Panc1 (cell line): ENCODE data around the gene ZNF462.

Source experiments
- POLR2AphosphoS5 ChIP-seq: IDR thresholded peaks from 2 replicates; pipeline ENCODE4 v1.6.1; 2012; ENCODE audit warnings: mild to moderate bottlenecking, low read depth, low read length, moderate library complexity
- SIN3A ChIP-seq: IDR thresholded peaks from 2 replicates; pipeline ENCODE4 v1.6.1; 2012; ENCODE audit warnings: low read depth, mild to moderate bottlenecking, low read length, moderate library complexity, borderline replicate concordance; ENCODE audit not compliant: insufficient read depth
- TF ChIP-seq, protein P1 (sequence below): fragments of 450-650 bp; IDR thresholded peaks from 2 replicates; pipeline ENCODE4 v1.5.1; 2017; ENCODE audit warnings: mild to moderate bottlenecking
- TF ChIP-seq, protein P2 (sequence below), 2 experiments: IDR thresholded peaks; 2 replicates each; pipeline ENCODE4 v1.6.1; 2011 to 2012; ENCODE audit warnings: low read depth in 2 of 2, control low read depth in 1 of 2, low read length in 1 of 2, mild to moderate bottlenecking in 1 of 2, moderate library complexity in 1 of 2; ENCODE audit not compliant: insufficient read depth in 1 of 2

DNA sequence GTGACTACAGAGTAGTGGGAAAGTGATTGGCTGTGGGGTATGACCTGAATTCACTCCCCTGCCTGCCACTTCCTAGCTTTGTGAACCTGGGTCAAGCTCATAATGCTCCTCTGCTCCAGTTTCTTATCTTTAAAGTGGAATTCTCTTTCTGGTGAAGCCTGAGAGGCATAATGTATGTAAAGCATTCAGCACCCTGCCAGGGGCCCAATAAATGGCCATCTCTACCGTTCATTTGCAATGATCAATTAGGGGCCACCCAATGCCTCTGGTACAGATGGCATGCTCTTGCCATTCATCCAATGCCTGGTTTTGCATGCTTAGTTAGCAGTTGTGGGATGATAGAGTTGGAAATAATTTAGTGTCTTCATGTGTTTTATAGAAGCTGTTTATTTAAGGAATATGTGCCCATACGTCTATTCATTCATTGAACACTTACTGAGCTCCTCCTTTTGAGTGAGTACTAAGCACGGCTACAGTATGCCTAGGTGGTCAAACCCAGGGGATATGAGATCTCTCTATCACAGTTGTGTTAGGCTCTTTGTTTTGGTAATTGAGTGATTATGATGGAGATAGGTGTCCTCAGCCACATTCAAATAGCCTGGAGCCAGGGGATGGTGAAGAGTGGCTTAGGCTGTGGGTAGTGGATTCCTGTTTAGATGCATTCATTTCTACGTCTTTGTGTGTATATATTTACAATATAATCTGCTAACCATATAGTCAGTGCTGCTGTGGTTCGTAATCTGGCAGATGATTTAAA, 15.3 kb downstream of the ZNF462 start:
- TF ChIP-seq, protein P1, sequence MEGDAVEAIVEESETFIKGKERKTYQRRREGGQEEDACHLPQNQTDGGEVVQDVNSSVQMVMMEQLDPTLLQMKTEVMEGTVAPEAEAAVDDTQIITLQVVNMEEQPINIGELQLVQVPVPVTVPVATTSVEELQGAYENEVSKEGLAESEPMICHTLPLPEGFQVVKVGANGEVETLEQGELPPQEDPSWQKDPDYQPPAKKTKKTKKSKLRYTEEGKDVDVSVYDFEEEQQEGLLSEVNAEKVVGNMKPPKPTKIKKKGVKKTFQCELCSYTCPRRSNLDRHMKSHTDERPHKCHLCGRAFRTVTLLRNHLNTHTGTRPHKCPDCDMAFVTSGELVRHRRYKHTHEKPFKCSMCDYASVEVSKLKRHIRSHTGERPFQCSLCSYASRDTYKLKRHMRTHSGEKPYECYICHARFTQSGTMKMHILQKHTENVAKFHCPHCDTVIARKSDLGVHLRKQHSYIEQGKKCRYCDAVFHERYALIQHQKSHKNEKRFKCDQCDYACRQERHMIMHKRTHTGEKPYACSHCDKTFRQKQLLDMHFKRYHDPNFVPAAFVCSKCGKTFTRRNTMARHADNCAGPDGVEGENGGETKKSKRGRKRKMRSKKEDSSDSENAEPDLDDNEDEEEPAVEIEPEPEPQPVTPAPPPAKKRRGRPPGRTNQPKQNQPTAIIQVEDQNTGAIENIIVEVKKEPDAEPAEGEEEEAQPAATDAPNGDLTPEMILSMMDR, result no peak
- no peak for TF ChIP-seq POLR2AphosphoS5
- TF ChIP-seq, protein P2, sequence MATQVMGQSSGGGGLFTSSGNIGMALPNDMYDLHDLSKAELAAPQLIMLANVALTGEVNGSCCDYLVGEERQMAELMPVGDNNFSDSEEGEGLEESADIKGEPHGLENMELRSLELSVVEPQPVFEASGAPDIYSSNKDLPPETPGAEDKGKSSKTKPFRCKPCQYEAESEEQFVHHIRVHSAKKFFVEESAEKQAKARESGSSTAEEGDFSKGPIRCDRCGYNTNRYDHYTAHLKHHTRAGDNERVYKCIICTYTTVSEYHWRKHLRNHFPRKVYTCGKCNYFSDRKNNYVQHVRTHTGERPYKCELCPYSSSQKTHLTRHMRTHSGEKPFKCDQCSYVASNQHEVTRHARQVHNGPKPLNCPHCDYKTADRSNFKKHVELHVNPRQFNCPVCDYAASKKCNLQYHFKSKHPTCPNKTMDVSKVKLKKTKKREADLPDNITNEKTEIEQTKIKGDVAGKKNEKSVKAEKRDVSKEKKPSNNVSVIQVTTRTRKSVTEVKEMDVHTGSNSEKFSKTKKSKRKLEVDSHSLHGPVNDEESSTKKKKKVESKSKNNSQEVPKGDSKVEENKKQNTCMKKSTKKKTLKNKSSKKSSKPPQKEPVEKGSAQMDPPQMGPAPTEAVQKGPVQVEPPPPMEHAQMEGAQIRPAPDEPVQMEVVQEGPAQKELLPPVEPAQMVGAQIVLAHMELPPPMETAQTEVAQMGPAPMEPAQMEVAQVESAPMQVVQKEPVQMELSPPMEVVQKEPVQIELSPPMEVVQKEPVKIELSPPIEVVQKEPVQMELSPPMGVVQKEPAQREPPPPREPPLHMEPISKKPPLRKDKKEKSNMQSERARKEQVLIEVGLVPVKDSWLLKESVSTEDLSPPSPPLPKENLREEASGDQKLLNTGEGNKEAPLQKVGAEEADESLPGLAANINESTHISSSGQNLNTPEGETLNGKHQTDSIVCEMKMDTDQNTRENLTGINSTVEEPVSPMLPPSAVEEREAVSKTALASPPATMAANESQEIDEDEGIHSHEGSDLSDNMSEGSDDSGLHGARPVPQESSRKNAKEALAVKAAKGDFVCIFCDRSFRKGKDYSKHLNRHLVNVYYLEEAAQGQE (IDR thresholded peaks at IDR 0.05; ENCODE audit: insufficient read depth in 1 of 2, low read depth in 2 of 2, low read length in 1 of 2), result no peak
- TF ChIP-seq SIN3A, result no peak
